Caco-2 (cell line): Measurements from ENCODE around the gene BHLHA9. TPM values are rescaled to one million over a fixed set of nuclear protein-coding genes. Genes with fewer than 3 reads are reported as not detected.
A peak's percentile ranks its signal among the peaks of the same experiment; 100 is the strongest.

Source experiments
- BruUV-seq: library from RNA; stranded (reverse); fragments of 400-500 nt; replicated peaks from 2 replicates; lab custom pipeline; 2021; lab: Mats Ljungman, UMichigan
- CTCF ChIA-PET: fragments of 300-600 bp; sonication (Branson Sonifier 250); formaldehyde crosslinking; loops from one replicate; lab custom pipeline; 2022; ENCODE audit warnings: antibody characterized with exemption; lab: Charles Lee
- POLR2A ChIA-PET: fragments of 300-600 bp; sonication (Branson Sonifier 250); formaldehyde crosslinking; loops from one replicate; lab custom pipeline; 2022; ENCODE audit warnings: antibody characterized with exemption; lab: Charles Lee
- DNase-seq, 2 experiments: peaks; one replicate each; pipeline versions ENCODE4 v3.0.0 to v3.0.0-alpha.2; 2020 to 2022
- H3K27me3 ChIP-seq: replicated peaks from 2 replicates; pipeline ENCODE4 v1.6.0; 2011; ENCODE audit warnings: low read length; ENCODE audit not compliant: control insufficient read depth, insufficient read depth
- H3K36me3 ChIP-seq: 2 replicates; pipeline ENCODE4 v1.5.1; 2011; ENCODE audit warnings: low read length; ENCODE audit not compliant: control insufficient read depth, insufficient read depth
- H3K4me1 ChIP-seq: fragments of 250-450 bp; sonication (Bioruptor Pico); 2 replicates; pipeline ENCODE4 v1.5.1; 2020; ENCODE audit warnings: mild to moderate bottlenecking
- H3K4me3 ChIP-seq: 2 replicates; pipeline ENCODE4 v1.5.1; 2011; ENCODE audit warnings: low read depth, mild to moderate bottlenecking, control low read depth, low read length
- H3K9me3 ChIP-seq: fragments of 250-450 bp; sonication (Bioruptor Pico); 2 replicates; pipeline ENCODE4 v1.5.1; 2020; ENCODE audit warnings: mild to moderate bottlenecking, moderate library complexity
- H3K27ac Mint-ChIP-seq: one replicate; pipeline ENCODE4 v1.8.0; 2022; ENCODE audit warnings: mixed read lengths; ENCODE audit not compliant: unreplicated experiment
- H3K27me3 Mint-ChIP-seq: one replicate; pipeline ENCODE4 v1.8.0; 2022; ENCODE audit warnings: mixed read lengths; ENCODE audit not compliant: insufficient read depth, unreplicated experiment
- H3K36me3 Mint-ChIP-seq: one replicate; pipeline ENCODE4 v1.8.0; 2022; ENCODE audit warnings: mild to moderate bottlenecking, mixed read lengths; ENCODE audit not compliant: insufficient read depth, unreplicated experiment
- H3K4me1 Mint-ChIP-seq: one replicate; pipeline ENCODE4 v1.8.0; 2022; ENCODE audit warnings: low read depth, mixed read lengths; ENCODE audit not compliant: unreplicated experiment
- H3K4me3 Mint-ChIP-seq: one replicate; pipeline ENCODE4 v1.8.0; 2022; ENCODE audit warnings: mild to moderate bottlenecking, moderate library complexity, mixed read lengths; ENCODE audit not compliant: unreplicated experiment
- H3K9me3 Mint-ChIP-seq: one replicate; pipeline ENCODE4 v1.8.0; 2022; ENCODE audit warnings: mixed read lengths; ENCODE audit not compliant: unreplicated experiment
- CTCF ChIP-seq, 2 experiments: fragments of 200-600 bp in 1 of 2; IDR thresholded peaks; 1 replicate in 1 of 2; 2 replicates in 1 of 2; pipeline versions ENCODE4 v1.5.1 to v1.8.0; 2011 to 2022; ENCODE audit warnings: antibody characterized with exemption in 1 of 2, control low read depth in 1 of 2, inconsistent platforms in 1 of 2, low read depth in 1 of 2, low read length in 1 of 2, mild to moderate bottlenecking in 1 of 2, moderate library complexity in 1 of 2; ENCODE audit not compliant: insufficient read depth in 1 of 2, severe bottlenecking in 1 of 2, unreplicated experiment in 1 of 2
- intact Hi-C: fragments of 100-400 bp; cut with micrococcal nuclease; formaldehyde crosslinking; loops from one replicate; pipeline ENCODE4 v1.10.0; 2022; ENCODE audit not compliant: unreplicated experiment
- total RNA-seq: library from RNA; stranded (reverse); gene quantifications from 2 replicates; pipeline ENCODE4 v1.2.3, GENCODE V29; 2022

Gene BHLHA9
- total RNA-seq, 1 experiment from 2014 or later = not detected

- POLR2A ChIA-PET = no interaction called here
Measured at GRCh38 chr17:1231456-1231855, 38.8 kb upstream of the BHLHA9 start.

GRCh38 chr17:1232331-1232730 lies 37.9 kb upstream of the BHLHA9 start:
- H3K27me3 Mint-ChIP-seq = peaks cover 7% of the 10 kb centered on the region
- TF ChIP-seq CTCF (IDR thresholded peaks at IDR 0.05; ENCODE audit: insufficient read depth in 1 of 2, low read depth in 1 of 2, low read length in 1 of 2, severe bottlenecking in 1 of 2, unreplicated experiment in 1 of 2) = no peak

More at GRCh38 chr17:1231456-1231855, 38.8 kb upstream of the BHLHA9 start:
- no peak overlapping the region for H3K27ac Mint-ChIP-seq
- peak overlapping the region; percentile 53 for H3K4me3 Mint-ChIP-seq
- TF ChIP-seq CTCF (IDR thresholded peaks at IDR 0.05; ENCODE audit: insufficient read depth in 1 of 2, low read depth in 1 of 2, low read length in 1 of 2, severe bottlenecking in 1 of 2, unreplicated experiment in 1 of 2) = no peak
- intact Hi-C loops = no loop called here
- H3K27me3 Mint-ChIP-seq = peaks cover 7% of the 10 kb centered on the region
- CTCF ChIA-PET = no interaction called here
- DNase-seq = no peak
- H3K36me3 ChIP-seq = no peaks in the 10 kb centered on the region; the same call in 1 of the 2 replicates
- peaks cover 4% of the 10 kb centered on the region; the same call in 1 of the 2 replicates for H3K4me1 ChIP-seq
- no peak overlapping the region for H3K4me3 ChIP-seq
- H3K27me3 ChIP-seq = no peaks in the 10 kb centered on the region
- peaks cover 27% of the 10 kb centered on the region for H3K4me1 Mint-ChIP-seq
- BruUV-seq = no TSS peak
- peaks cover 12% of the 10 kb centered on the region for H3K36me3 Mint-ChIP-seq
- H3K9me3 Mint-ChIP-seq = no peaks in the 10 kb centered on the region
- no peaks in the 10 kb centered on the region for H3K9me3 ChIP-seq

GRCh38 chr17:1232786-1233185 lies 37.5 kb upstream of the BHLHA9 start:
- BruUV-seq = no TSS peak
- Histone ChIP-seq H3K36me3 (no peaks in the 10 kb centered on the region), H3K4me3 (no peak overlapping the region), H3K9me3 (no peaks in the 10 kb centered on the region), H3K27me3 (no peaks in the 10 kb centered on the region), H3K4me1 (peaks cover 4% of the 10 kb centered on the region; the same call in 1 of the 2 replicates)
- CTCF ChIA-PET = no interaction called here
- Mint-ChIP-seq H3K4me1 (peaks cover 18% of the 10 kb centered on the region), H3K4me3 (peak overlapping the region; percentile 35), H3K9me3 (no peaks in the 10 kb centered on the region), H3K27ac (no peak overlapping the region), H3K27me3 (peaks cover 7% of the 10 kb centered on the region), H3K36me3 (peaks cover 12% of the 10 kb centered on the region)
- DNase-seq = no peak
- POLR2A ChIA-PET = no interaction called here
- intact Hi-C loops = no loop called here
- TF ChIP-seq CTCF (IDR thresholded peaks at IDR 0.05; ENCODE audit: insufficient read depth in 1 of 2, low read depth in 1 of 2, low read length in 1 of 2, severe bottlenecking in 1 of 2, unreplicated experiment in 1 of 2) = no peak

More at GRCh38 chr17:1232331-1232730, 37.9 kb upstream of the BHLHA9 start:
- peak overlapping the region; percentile 35 for H3K4me3 Mint-ChIP-seq
- Histone ChIP-seq H3K27me3 (no peaks in the 10 kb centered on the region), H3K9me3 (no peaks in the 10 kb centered on the region), H3K4me1 (peaks cover 4% of the 10 kb centered on the region; the same call in 1 of the 2 replicates), H3K4me3 (no peak overlapping the region), H3K36me3 (no peaks in the 10 kb centered on the region)
- peaks cover 23% of the 10 kb centered on the region for H3K4me1 Mint-ChIP-seq
- POLR2A ChIA-PET = no interaction called here
- H3K36me3 Mint-ChIP-seq = peaks cover 12% of the 10 kb centered on the region
- H3K9me3 Mint-ChIP-seq = no peaks in the 10 kb centered on the region
- no TSS peak for BruUV-seq
- CTCF ChIA-PET = no interaction called here
- intact Hi-C loops = no loop called here
- DNase-seq = no peak
- H3K27ac Mint-ChIP-seq = no peak overlapping the region
